Testis (tissue), 2 donors: ENCODE results near the gene TRPM4.

ENCODE experiments used
- CTCF ChIP-seq, 3 experiments: fragments of 450-650 bp in 2 of 3; fragments of 200-600 bp in 1 of 3; sonication (generic) in 1 of 3; IDR thresholded peaks; one replicate each; pipeline ENCODE4 v1.5.1; 2016 to 2019; ENCODE audit warnings: antibody characterized with exemption in 3 of 3, mild to moderate bottlenecking in 2 of 3, moderate library complexity in 1 of 3
- POLR2A ChIP-seq: fragments of 450-650 bp; IDR thresholded peaks from one replicate; pipeline ENCODE4 v1.6.1; 2017; ENCODE audit warnings: antibody characterized with exemption, mild to moderate bottlenecking, moderate library complexity

GRCh38 chr19:49214701-49215100, 57.1 kb downstream of the TRPM4 start:
- TF ChIP-seq POLR2A, result no peak
- no peak for TF ChIP-seq CTCF (IDR thresholded peaks at IDR 0.05)
